Limb (tissue), 2 donors: ENCODE results near the gene GPATCH1.
"Not testable (repeated sequence)": the region's sequence is repeated elsewhere in the genome, so short reads cannot be mapped to it uniquely, and the experiment has no call there.

Experiments used
- DNase-seq, 2 donors: peaks; one replicate each; pipeline ENCODE4 v3.0.0-alpha.2; 2016; ENCODE audit errors: extremely low spot score in 2 of 2

The GPATCH1 gene

DNA sequence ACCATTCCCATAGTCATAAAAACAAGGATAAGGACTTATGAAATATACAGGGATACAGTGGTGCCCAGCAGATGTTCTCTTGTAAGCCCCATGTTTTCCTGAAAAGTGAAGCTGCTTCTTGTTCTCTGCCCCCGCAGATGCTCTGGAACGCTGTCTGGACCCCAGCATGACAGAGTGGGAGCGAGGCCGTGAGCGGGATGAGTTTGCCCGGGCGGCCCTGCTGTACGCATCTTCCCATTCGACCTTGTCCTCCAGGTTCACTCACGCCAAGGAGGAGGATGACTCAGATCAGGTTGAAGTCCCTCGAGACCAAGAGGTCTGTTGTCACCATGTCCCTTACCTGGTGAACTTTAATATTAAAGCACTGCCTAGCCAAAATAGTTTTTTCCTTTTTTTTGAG is 30.6 kb downstream of the GPATCH1 start:
- DNase-seq, result no peak

DNA sequence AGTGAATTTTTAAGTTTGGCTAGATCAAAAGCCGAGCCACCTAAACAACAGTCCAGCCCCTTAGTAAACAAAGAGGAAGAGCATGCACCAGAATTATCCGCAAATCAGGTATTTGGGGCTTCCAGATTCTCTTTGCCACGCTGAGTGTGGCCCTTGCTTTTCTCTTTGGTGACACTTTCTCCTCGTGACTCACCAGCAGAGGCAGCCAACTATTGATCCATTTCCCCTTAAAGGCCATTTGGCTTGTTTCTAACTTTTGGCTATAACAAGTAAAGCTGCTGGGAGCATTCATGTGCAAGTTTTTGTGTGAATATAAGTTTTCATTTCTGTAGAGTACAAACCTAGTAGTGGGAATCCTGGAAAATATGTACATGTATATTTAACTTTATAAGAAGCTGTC is 33.3 kb downstream of the GPATCH1 start:
- DNase-seq, result no peak

DNA sequence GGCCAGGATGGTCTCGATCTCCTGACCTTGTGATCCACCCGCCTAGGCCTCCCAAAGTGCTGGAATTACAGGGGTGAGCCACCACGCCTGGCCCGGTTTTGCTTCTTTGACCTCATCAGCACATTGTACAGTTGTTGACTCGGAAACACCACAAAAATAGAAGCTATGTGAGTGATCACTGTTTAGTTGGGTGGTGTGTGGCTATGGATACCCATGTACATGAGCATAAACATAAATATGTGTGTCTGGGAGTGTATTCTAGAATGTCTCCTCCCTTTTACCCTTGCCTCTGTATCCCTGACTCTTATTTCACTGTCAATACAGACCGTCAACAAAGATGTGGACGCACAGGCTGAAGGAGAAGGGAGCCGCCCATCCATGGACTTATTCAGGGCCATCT is 36.5 kb downstream of the GPATCH1 start:
- no peak for DNase-seq

DNA sequence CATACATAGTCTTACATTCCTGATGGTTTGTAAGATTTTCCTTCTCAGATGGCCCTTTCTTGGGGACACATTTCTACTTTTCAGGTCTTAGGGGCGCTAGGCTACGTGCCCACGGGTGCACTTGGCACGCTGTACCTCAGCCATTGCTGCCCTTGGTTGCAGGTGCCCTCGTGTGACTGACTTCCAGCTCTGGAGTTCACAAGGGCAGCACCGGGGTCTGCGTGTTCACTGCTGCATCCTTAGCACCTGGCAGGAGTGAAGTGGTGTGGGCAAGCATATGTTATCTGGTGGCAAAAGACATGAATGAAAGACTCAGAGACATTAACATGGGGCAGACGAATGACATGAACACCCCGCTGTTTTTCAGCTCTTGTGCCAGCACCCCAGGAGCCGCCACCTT is 37.7 kb downstream of the GPATCH1 start:
- DNase-seq, result no peak

DNA sequence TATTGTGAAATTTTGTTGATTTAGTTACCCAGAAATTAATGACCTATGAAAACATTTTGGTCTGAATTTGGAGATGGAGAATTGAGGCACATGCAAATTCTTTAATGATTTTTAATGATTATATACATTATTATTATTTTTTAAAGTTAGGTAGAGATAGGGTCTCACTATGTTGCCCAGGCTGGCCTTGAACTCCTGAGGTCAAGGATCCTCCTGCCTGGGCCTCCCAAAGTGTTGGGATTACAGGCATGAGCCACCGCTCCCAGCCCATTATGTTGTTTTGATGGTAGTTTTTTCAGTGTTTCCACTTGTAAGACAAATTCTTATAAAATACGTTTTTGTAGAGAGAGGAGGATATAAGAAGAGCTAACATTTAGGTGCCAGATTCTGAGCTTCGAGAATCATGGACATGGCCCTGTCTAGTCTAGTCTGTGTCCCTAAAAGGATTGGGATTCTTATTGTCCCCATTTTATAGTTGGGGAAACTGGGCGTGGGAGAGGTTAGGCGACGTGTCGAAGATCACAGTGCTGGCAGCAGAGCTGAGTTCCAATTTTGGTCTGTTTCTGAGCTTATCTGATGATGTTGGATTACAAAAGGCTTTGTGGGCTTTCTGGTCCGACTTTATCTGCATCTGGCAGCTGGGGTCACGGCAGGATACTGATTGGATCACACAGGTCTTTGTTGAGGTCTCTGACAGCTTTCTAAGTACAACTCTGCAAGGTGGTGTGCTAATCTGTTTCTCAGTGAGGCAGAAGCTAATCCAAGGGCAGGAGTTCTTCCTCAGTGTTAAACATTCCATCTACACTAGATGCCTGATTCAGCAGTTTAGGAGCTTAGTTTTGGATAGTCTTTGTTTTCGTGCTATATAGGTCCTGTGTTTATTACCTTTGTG is 43.5 kb downstream of the GPATCH1 start:
- DNase-seq, result no peak

- DNase-seq, result peak; percentile 59 to 72
These were observed 45.0 kb downstream of the GPATCH1 start for GRCh38 chr19:33125929-33126388.

- not testable (repeated sequence) for DNase-seq
These were observed 45.7 kb downstream of the GPATCH1 start for GRCh38 chr19:33126712-33127111.

DNA sequence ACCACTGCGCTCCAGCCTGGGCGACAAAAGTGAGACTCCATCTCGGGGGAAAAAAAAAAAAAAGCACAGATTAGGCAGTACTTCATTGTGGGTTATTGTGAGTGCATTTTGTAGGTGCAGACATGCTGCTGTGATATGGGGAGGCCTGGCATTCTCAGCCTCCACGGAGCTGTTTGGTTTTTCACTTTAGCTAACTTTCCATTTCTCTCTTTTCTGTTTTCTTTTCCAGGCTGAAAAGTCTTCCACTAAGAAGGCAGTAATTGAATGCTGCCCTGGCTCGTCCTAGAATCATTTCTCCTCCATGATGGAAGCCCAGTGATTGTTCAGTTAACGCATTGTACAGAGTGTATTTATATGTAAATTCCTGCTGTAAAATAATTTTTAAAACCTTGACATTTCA is 48.9 kb downstream of the GPATCH1 start:
- DNase-seq, result no peak

DNA sequence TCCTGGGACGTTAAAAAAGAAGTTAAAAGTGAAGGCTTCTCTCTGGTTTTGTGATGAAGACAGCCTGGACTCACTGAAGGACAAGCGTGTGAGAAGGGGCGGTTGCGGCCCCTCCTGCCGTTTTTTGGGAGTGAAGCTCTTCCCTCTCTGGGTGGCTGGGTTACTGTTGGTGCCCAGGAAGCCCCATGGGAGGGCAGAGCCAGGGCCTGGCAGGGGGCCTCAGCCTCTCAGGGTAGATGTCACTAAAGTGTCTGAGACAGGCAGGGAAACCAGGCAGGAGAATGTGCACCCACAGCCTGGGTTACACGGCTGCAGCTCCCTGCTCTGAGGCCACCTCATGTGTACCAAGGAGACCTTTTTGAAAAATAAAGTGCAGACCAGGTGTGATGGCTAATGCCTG is 49.5 kb downstream of the GPATCH1 start:
- no peak for DNase-seq

DNA sequence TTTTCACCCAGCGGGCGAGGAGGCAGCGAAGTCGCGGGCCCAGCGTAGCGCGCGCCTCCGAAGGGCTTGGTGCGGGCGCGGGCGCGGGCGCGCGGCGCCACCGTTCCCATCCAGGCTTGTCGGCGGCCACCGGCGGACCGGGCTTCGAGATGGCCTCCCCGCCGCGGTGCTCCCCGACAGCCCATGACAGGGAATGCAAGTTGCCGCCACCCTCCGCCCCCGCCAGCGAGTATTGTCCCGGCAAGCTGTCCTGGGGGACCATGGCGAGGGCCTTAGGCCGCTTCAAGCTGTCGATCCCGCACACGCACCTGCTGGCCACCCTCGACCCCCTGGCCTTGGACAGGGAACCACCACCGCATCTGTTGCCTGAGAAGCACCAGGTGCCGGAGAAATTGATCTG is 51.0 kb downstream of the GPATCH1 start, which contains the start of gene WDR88:
Gene WDR88 (plus strand): TSS at position 94 of the 400 bp plus-strand sequence. CDS start 56 bp downstream, at position 150.
- no peak for DNase-seq

GRCh38 chr19:33132425-33132824 is 51.4 kb downstream of the GPATCH1 start:
- no peak for DNase-seq

DNA sequence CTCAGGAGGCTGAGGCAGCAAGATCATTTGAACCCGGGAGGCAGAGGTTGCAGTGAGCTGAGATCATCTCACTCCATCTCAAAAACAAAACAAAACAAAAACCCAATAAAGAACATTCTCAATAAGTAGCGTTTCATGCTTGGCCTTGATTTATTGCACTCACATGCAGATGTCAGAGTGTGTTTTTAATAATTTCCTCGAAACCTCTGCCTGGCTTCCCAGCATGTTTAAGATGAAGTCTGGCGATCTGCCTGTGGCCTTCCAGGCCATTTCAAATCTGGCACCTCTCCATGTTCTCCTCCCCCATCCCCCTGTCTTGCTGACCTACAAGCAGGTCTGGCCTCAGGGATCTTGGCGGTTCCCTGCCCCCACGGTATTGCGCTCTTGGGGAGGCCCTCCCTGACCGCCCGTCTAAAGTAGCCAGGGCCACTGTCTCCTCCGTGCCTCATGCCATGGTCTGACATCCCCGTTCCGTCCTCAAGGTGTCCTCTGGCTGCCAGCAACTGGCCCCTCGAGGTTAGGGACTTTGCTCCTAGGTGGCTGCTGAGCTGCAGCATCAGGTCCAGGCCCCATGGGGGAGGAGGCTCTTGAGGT is 52.6 kb downstream of the GPATCH1 start:
- peak in 1 of 2 donors; percentile 4 for DNase-seq

DNA sequence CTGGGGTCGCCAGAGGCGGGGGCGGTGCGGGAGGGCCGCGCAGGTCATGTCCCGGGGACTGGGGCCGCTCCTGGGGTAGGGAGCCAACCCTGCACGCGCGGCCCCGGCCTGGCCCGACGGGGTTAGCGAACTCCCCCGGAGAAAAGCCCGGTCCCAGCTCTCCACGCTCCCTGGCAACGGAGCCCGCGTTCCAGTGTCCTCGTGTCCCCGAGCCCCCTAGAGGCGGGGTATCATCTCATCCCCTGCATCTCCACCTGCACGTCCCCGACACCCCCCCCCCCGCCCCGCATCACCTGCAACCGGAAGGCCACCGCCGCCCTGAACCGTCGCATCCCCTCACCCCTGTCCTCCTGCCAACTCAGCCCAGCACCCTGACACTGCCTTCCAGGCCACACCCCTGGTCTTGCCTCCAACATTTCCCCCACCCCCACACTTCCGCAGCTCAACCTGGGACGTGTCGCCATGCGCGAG is 53.6 kb downstream of the GPATCH1 start:
- DNase-seq, result no peak

DNA sequence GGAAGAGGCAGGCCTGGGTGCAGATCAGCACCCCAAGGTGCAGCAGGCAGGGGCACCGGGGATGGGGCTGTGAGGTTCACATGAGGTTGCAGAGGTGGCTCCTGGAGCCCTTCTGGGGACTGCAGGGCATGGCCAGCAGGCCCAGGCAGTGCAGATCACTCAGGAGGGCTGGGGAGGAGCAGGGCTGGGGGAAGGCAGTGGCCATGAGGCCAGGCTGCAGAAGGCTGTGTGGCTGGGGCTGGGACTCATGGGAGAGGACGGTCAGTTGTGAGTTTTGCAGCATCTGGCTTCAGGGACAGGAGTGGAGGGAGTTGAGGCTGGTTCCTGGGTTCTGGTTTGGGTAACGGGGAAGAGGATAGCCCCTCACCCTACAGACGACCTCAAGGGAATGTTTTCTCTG is 58.2 kb downstream of the GPATCH1 start:
- no peak for DNase-seq

- peak; percentile 56 to 75 for DNase-seq
These were observed 63.0 kb downstream of the GPATCH1 start for GRCh38 chr19:33143897-33144405.

DNA sequence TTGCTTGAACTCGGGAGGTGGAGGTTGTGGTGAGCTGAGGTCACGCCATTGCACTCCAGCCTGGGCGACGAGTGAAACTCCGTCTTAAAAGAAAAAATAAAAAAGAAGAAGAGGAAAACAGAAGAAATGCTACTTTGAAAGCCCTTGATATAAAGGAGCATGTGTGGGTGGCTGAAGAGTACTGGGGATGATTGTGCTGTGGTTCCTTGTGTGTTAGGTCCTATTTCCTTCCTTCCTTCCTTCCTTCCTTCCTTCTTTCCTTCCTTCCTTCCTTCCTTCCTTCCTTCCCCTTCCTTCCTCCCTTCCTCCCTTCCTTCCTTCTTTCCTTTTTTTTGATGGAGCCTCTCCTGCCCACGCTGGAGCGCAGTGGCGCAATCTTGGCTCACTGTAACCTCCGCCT is 65.2 kb downstream of the GPATCH1 start:
- no peak for DNase-seq

DNA sequence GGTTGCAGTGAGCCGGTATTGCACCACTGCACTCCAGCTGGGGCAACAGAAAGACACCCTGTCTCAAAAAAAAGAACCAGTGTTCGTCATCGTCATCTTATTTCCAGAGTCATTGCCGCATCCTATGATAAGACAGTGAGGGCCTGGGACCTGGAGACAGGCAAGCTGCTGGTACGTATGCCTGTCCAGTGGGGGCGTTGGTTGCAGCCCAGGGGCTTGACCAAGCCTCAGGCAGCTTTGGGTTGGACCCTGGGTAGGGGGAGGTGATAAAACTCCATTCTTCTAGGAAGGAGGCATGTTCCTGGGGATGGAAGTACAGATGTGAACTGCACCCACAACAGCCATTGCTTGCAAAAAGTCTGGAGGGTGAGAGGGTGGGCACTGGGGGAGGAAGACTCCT is 66.6 kb downstream of the GPATCH1 start:
- DNase-seq, result no peak

DNA sequence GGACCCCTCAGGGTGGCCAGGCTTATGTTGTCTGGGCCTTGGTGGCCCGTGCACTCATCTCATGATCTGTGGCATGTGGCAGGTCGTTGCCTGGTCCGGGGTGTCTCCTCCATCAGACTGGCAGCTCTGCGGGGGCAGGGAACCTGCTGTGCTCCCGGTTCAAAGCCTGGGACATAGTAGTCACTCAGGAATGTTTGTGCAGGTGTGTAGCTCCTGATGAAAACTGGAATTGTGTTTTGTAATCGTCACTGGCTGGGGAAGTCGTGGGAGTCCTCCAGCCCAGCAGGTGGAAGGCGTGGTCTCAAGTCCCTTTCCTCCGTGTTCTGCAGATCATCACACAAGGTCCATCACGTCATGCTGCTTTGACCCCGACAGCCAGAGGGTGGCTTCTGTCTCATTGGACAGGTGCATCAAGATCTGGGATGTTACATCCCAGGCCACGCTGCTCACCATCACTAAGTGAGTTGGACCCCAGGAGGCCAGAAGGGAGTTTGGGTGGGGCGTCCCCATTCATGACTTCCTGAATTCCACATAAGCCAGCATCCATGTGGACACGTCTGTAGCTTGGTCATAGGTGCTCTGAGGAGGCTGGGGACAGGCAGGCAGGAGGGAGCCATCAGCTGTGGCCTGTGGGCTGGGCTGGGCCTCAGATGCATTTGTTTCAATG is 70.0 kb downstream of the GPATCH1 start:
- no peak for DNase-seq

GRCh38 chr19:33152176-33152575 is 71.2 kb downstream of the GPATCH1 start:
- no peak for DNase-seq

DNA sequence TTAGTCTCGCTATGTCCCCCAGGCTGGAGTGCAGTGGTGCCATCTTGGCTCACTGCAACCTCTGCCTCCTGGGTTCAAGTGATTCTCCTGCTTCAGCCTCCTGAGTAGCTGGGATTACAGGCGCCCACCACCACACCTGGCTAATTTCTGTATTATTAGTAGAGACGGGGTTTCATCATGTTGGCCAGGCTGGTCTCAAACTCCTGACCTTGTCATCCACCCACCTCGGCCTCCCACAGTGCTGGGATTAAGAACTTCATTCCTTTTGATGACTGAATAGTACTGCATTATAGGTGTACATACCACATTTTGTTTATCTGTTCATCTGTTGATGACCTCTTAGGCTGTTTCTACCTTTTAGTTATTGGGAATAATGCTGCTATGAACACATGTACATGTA is 71.6 kb downstream of the GPATCH1 start:
- DNase-seq, result not testable (repeated sequence)

DNA sequence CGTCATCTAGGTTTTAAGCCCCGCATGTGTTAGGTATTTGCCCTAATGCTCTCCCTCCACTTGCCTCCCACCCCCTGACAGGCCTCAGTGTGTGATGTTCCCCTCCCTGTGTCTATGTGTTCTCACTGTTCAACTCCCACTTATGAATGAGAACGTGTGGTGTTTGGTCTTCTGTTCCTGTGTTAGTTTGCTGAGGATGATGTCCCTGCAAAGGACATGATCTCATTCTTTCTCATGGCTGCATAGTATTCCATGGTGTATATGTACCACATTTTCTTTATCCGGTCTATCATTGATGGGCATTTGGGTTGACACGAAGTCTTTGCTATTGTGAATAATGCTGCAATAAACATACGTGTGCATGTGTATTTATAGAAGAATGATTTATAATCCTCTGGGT is 73.3 kb downstream of the GPATCH1 start:
- not testable (repeated sequence) for DNase-seq

DNA sequence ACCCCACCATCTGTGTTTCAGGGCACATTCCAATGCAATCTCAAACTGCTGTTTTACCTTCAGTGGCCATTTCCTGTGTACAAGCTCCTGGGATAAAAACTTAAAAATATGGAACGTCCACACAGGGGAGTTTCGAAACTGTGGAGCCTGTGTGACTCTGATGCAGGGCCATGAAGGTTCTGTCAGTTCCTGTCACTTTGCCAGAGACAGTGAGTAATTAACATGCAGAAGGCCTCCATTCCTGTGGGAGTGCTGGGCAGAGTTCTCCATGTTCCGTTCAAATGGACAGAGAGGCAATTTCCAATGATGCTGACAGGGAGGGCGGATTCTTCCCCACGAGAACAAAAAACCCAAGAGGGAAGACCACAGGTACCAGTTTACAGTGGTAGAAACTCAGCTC is 75.4 kb downstream of the GPATCH1 start:
- no peak for DNase-seq
